K562 (cell line): Measurements from ENCODE around the gene C1QTNF5. TPM values are rescaled to one million over a fixed set of nuclear protein-coding genes. Genes with fewer than 3 reads are reported as not detected.

ENCODE experiments used
- BCL6 ChIP-seq: fragments of 250-450 bp; sonication (Bioruptor Pico); IDR thresholded peaks from 2 replicates; pipeline ENCODE4 v1.4.0; 2020
- CXXC5 ChIP-seq: fragments of 250-450 bp; sonication (Bioruptor Pico); IDR thresholded peaks from 2 replicates; pipeline ENCODE4 v1.8.0; 2022; ENCODE audit warnings: inconsistent platforms, mild to moderate bottlenecking, moderate library complexity
- E2F6 ChIP-seq, 2 experiments: IDR thresholded peaks; 2 replicates each; pipeline ENCODE4 v1.6.1; 2011; ENCODE audit warnings: borderline replicate concordance in 1 of 2, control low read depth in 1 of 2, low read depth in 1 of 2, low read length in 1 of 2, mild to moderate bottlenecking in 1 of 2, mixed read lengths in 1 of 2, moderate library complexity in 1 of 2; ENCODE audit not compliant: insufficient read depth in 1 of 2, insufficient read length in 1 of 2, poor library complexity in 1 of 2, severe bottlenecking in 1 of 2; ENCODE audit errors: extremely low read depth in 1 of 2
- FOXK2 ChIP-seq, 2 experiments: fragments of 450-650 bp; IDR thresholded peaks in 1 of 2; conservative IDR thresholded peaks in 1 of 2; 2 replicates each; pipeline ENCODE4 v1.6.1; 2016; ENCODE audit warnings: low read depth in 2 of 2, mild to moderate bottlenecking in 1 of 2
- KLF1 ChIP-seq: fragments of 450-650 bp; IDR thresholded peaks from 2 replicates; pipeline ENCODE4 v1.6.1; 2016; ENCODE audit warnings: missing genetic modification characterization, missing compliant biosample characterization
- MEIS2 ChIP-seq: fragments of 450-650 bp; IDR thresholded peaks from 2 replicates; pipeline ENCODE4 v1.6.1; 2014; ENCODE audit warnings: mild to moderate bottlenecking; ENCODE audit not compliant: partially characterized antibody
- MYC ChIP-seq, 2 experiments: fragments of 250-450 bp in 1 of 2; sonication (Bioruptor Pico) in 1 of 2; IDR thresholded peaks; 2 replicates each; pipeline versions ENCODE4 v1.5.1 to v1.6.1; 2012 to 2021; ENCODE audit warnings: low read depth in 2 of 2, borderline replicate concordance in 1 of 2, improper control_type of control experiment in 1 of 2, low read length in 1 of 2, mild to moderate bottlenecking in 1 of 2, moderate library complexity in 1 of 2
- OTX1 ChIP-seq: fragments of 450-650 bp; formaldehyde crosslinking; IDR thresholded peaks from 2 replicates; pipeline ENCODE4 v1.4.0; 2022; ENCODE audit warnings: mild to moderate bottlenecking
- RBM22 ChIP-seq: fragments of 200-400 bp; formaldehyde crosslinking; IDR thresholded peaks from 2 replicates; pipeline ENCODE4 v1.6.1; 2018; ENCODE audit warnings: low read length, low read depth; ENCODE audit not compliant: poor library complexity, severe bottlenecking
- RERE ChIP-seq: sonication (generic); formaldehyde crosslinking; IDR thresholded peaks from 2 replicates; pipeline ENCODE4 v1.8.0; 2023; ENCODE audit warnings: missing genetic modification reagents, mild to moderate bottlenecking, borderline replicate concordance
- SP1 ChIP-seq: sonication (generic); formaldehyde crosslinking; IDR thresholded peaks from 2 replicates; pipeline ENCODE4 v1.8.1; 2022; ENCODE audit warnings: mild to moderate bottlenecking, missing genetic modification reagents
- polyA plus RNA-seq, 8 experiments: library from polyadenylated mRNA; depleted of rRNA in 4 of 8; stranded (reverse) in 5 of 8; unstranded in 3 of 8; fragments of >200 nt; fragmentation: Nextera tagmentation in 2 of 8; fragmentation: Illumina TruSeq in 1 of 8; extraction: Ambion mirVana in 2 of 8; extraction: Trizol in 1 of 8; gene quantifications; 2 replicates each; pipeline versions ENCODE4 v1.2.1 to v1.2.3, GENCODE V29; 2011 to 2014; ENCODE audit warnings: inconsistent platforms in 1 of 8, missing spikeins in 1 of 8
- total RNA-seq, 7 experiments: library from RNA; depleted of rRNA in 6 of 7; stranded (reverse); fragments of >200 nt in 6 of 7; fragmentation: Illumina TruSeq in 2 of 7; extraction: Trizol in 2 of 7; gene quantifications; 2 replicates each; pipeline versions ENCODE4 v1.2.1 to v1.2.3, GENCODE V29; 2011 to 2021; ENCODE audit warnings: low replicate concordance in 1 of 7
- TF ChIP-seq, protein P1 (sequence below): sonication (generic); formaldehyde crosslinking; IDR thresholded peaks from 2 replicates; pipeline ENCODE4 v1.9.0; 2022; ENCODE audit warnings: mild to moderate bottlenecking, missing genetic modification reagents
- TF ChIP-seq, protein P2 (sequence below): fragments of 250-450 bp; sonication (Bioruptor Pico); IDR thresholded peaks from 2 replicates; pipeline ENCODE4 v1.4.0; 2020

The C1QTNF5 gene
- total and polyA plus RNA-seq, 9 of the 15 experiments (the other 6 are each of a cell fraction or from before 2014, with no cell fraction given): 0.07 to 0.76 (median 0.24) TPM; not detected in 1

GRCh38 chr11:119363851-119364590 lies 23.3 kb upstream of the C1QTNF5 start (continued):
- TF ChIP-seq MYC (IDR thresholded peaks at IDR 0.05; ENCODE audit: low read depth, low read length) (0 out of 2 replicates have a peak, but pooled peaks have one; percentile 34), MYC (CRISPR knock-in tag; IDR thresholded peaks at IDR 0.05; ENCODE audit: borderline replicate concordance, low read depth) (no peak), RERE (CRISPR knock-in tag) (no peak), RBM22 (no peak), SP1 (0 out of 2 replicates have a peak, but pooled peaks have one; percentile 30), E2F6 (IDR thresholded peaks at IDR 0.05; ENCODE audit: borderline replicate concordance in 1 of 2, extremely low read depth in 1 of 2, insufficient read depth in 1 of 2, insufficient read length in 1 of 2, low read depth in 1 of 2, low read length in 1 of 2, poor library complexity in 1 of 2, severe bottlenecking in 1 of 2) (peak; percentile 69 to 97), KLF1 (tag) (no peak), CXXC5 (peak; percentile 70), OTX1 (no peak), MEIS2 (no peak), BCL6 (CRISPR knock-in tag) (no peak), FOXK2 (conservative IDR thresholded peaks at IDR 0.05 in 1 of 2, IDR thresholded peaks at IDR 0.05 in 1 of 2; ENCODE audit: low read depth in 2 of 2) (no peak)
- TF ChIP-seq, protein P1, sequence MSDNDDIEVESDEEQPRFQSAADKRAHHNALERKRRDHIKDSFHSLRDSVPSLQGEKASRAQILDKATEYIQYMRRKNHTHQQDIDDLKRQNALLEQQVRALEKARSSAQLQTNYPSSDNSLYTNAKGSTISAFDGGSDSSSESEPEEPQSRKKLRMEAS: peak; percentile 20; the same call in 1 of the 2 replicates
- TF ChIP-seq, protein P2, sequence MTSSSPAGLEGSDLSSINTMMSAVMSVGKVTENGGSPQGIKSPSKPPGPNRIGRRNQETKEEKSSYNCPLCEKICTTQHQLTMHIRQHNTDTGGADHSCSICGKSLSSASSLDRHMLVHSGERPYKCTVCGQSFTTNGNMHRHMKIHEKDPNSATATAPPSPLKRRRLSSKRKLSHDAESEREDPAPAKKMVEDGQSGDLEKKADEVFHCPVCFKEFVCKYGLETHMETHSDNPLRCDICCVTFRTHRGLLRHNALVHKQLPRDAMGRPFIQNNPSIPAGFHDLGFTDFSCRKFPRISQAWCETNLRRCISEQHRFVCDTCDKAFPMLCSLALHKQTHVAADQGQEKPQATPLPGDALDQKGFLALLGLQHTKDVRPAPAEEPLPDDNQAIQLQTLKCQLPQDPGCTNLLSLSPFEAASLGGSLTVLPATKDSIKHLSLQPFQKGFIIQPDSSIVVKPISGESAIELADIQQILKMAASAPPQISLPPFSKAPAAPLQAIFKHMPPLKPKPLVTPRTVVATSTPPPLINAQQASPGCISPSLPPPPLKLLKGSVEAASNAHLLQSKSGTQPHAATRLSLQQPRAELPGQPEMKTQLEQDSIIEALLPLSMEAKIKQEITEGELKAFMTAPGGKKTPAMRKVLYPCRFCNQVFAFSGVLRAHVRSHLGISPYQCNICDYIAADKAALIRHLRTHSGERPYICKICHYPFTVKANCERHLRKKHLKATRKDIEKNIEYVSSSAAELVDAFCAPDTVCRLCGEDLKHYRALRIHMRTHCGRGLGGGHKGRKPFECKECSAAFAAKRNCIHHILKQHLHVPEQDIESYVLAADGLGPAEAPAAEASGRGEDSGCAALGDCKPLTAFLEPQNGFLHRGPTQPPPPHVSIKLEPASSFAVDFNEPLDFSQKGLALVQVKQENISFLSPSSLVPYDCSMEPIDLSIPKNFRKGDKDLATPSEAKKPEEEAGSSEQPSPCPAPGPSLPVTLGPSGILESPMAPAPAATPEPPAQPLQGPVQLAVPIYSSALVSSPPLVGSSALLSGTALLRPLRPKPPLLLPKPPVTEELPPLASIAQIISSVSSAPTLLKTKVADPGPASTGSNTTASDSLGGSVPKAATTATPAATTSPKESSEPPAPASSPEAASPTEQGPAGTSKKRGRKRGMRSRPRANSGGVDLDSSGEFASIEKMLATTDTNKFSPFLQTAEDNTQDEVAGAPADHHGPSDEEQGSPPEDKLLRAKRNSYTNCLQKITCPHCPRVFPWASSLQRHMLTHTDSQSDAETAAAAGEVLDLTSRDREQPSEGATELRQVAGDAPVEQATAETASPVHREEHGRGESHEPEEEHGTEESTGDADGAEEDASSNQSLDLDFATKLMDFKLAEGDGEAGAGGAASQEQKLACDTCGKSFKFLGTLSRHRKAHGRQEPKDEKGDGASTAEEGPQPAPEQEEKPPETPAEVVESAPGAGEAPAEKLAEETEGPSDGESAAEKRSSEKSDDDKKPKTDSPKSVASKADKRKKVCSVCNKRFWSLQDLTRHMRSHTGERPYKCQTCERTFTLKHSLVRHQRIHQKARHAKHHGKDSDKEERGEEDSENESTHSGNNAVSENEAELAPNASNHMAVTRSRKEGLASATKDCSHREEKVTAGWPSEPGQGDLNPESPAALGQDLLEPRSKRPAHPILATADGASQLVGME (CRISPR knock-in tag): no peak
